ENCODE measurements around the gene FBXO47.
"Not testable (repeated sequence)": the region's sequence is repeated elsewhere in the genome, so short reads cannot be mapped to it uniquely, and the experiment has no call there.

FBXO47 gene

DNA sequence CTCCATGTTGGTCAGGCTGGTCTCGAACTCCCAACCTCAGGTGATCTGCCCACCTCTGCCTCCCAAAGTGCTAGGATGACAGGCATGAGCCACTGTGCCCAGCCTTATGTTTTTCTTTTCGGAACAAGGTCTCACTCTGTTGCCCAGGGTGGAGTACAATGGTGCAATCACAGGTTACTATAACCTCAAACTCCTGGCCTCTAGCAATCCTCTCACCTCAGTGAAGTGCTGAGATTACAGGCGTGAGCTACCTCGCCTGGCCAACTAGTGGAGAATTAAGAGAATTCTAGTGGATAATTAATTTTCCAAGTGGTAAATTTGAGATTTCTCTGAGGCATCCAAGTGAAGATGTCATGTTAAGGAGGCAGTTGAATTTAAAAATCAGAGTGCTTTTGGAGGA is 2.9 kb upstream of the FBXO47 start:
- Histone ChIP-seq H3K27me3 (ENCODE audit: control insufficient read depth, insufficient read depth, low read length) (no peaks in the 10 kb centered on the region), H3K4me3 (ENCODE audit: low read depth, low read length) (no peak overlapping the region), H3K36me3 (ENCODE audit: control insufficient read depth, insufficient read depth, low read length) (no peaks in the 10 kb centered on the region), H3K4me1 (ENCODE audit: control insufficient read depth, insufficient read depth, low read length) (peaks cover 8% of the 10 kb centered on the region), H3K9me3 (ENCODE audit: control insufficient read depth, insufficient read depth, low read length) (no peaks in the 10 kb centered on the region), H3K9ac (ENCODE audit: low read depth, low read length) (no peak overlapping the region)

DNA sequence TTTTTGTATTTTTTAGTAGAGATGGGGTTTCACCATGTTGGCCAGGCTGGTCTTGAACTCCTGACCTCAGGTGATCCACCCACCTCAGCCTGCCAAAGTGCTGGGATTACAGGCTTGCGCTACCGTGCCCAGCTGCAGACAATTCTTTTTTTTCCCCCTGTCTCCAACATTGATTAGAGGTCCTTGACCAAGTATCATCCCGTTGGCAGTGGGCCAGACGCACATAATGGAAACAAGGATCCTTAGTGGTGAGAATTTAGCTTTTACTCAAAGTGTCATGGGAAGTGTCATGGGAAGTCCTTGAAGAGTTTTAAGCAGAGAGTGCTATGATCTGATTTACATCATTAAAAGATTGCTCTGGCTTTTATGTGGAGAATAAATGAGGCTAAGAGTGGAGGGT is 2.1 kb upstream of the FBXO47 start:
- no peaks in the 10 kb centered on the region for H3K36me3 ChIP-seq (ENCODE audit: control insufficient read depth, insufficient read depth, low read length)
- no peak overlapping the region for H3K9ac ChIP-seq (ENCODE audit: low read depth, low read length)
- no peaks in the 10 kb centered on the region for H3K27me3 ChIP-seq (ENCODE audit: control insufficient read depth, insufficient read depth, low read length)
- H3K9me3 ChIP-seq (ENCODE audit: control insufficient read depth, insufficient read depth, low read length) = no peaks in the 10 kb centered on the region
- H3K4me3 ChIP-seq (ENCODE audit: low read depth, low read length) = no peak overlapping the region
- H3K4me1 ChIP-seq (ENCODE audit: control insufficient read depth, insufficient read depth, low read length) = peaks cover 8% of the 10 kb centered on the region

DNA sequence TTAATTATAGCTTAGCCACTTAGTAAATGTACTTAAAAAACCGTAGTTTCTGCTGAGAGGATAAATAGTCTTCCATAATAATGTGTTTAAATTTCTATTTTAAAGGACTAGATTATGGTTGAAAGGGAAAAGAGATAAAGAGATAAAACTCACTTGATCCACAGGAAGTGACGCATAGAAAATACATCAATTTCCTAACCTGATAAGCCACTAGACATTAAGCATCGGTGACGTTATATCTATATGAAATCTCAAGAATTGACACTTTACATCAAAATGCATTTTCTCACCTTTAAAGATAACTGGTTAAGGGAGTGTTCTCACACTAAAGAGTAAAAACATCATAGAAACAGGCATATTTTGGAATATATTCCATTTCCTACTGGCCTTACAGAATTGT is 5.8 kb downstream of the FBXO47 start:
- Histone ChIP-seq H3K4me1 (ENCODE audit: control insufficient read depth, insufficient read depth, low read length) (no peaks in the 10 kb centered on the region), H3K4me3 (ENCODE audit: low read depth, low read length) (no peak overlapping the region), H3K36me3 (ENCODE audit: control insufficient read depth, insufficient read depth, low read length) (no peaks in the 10 kb centered on the region), H3K9ac (ENCODE audit: low read depth, low read length) (no peak overlapping the region), H3K9me3 (ENCODE audit: control insufficient read depth, insufficient read depth, low read length) (no peaks in the 10 kb centered on the region), H3K27me3 (ENCODE audit: control insufficient read depth, insufficient read depth, low read length) (no peaks in the 10 kb centered on the region)

DNA sequence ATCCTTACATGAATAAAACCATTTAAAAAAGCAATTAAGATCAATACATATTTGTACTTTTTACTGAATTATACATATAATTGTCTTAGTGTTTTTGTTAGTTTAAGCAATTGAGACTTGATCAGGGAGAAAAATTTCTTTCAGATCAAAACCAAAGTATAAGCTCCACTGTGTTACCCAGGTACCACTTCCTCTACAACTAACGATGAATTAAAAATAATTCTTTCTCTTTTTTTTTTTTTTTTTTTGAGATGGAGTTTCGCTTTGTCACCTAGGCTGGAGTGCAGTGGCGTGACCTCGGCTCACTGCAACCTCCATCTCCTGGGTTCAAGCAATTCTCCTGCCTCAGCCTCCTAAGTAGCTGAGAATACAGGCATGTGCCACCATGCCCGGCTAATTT is 6.8 kb downstream of the FBXO47 start:
- Histone ChIP-seq H3K27me3 (ENCODE audit: control insufficient read depth, insufficient read depth, low read length) (no peaks in the 10 kb centered on the region), H3K9me3 (ENCODE audit: control insufficient read depth, insufficient read depth, low read length) (no peaks in the 10 kb centered on the region), H3K4me3 (ENCODE audit: low read depth, low read length) (no peak overlapping the region), H3K9ac (ENCODE audit: low read depth, low read length) (no peak overlapping the region), H3K4me1 (ENCODE audit: control insufficient read depth, insufficient read depth, low read length) (no peaks in the 10 kb centered on the region), H3K36me3 (ENCODE audit: control insufficient read depth, insufficient read depth, low read length) (no peaks in the 10 kb centered on the region)

- Histone ChIP-seq H3K4me3 (ENCODE audit: low read depth, low read length) (no peak overlapping the region), H3K9me3 (ENCODE audit: control insufficient read depth, insufficient read depth, low read length) (no peaks in the 10 kb centered on the region)
Measured at GRCh38 chr17:38959508-38959907, 7.7 kb downstream of the FBXO47 start.

DNA sequence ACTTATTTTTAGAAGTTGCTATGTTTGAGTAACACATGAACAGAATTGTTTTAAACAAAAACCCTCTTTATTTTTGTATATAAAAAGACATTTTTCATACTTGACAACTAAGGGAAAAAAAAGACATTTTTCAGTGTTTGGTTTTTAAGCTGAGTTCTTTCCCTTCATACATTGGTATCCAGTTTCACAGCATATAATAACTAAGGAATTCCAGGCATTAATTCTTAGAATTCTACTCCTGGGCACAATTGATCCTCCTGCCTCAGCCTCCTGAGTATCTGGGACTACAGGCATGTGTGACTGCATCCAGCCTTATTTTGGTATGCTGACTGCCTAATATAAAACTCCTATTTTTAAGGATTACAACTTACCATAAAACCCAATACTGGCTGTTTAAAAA is 8.4 kb downstream of the FBXO47 start:
- no peak overlapping the region for H3K4me3 ChIP-seq (ENCODE audit: low read depth, low read length)

More at GRCh38 chr17:38959508-38959907, 7.7 kb downstream of the FBXO47 start:
- no peak overlapping the region for H3K9ac ChIP-seq (ENCODE audit: low read depth, low read length)
- H3K4me1 ChIP-seq (ENCODE audit: control insufficient read depth, insufficient read depth, low read length) = no peaks in the 10 kb centered on the region
- no peaks in the 10 kb centered on the region for H3K27me3 ChIP-seq (ENCODE audit: control insufficient read depth, insufficient read depth, low read length)
- no peaks in the 10 kb centered on the region for H3K36me3 ChIP-seq (ENCODE audit: control insufficient read depth, insufficient read depth, low read length)

DNA sequence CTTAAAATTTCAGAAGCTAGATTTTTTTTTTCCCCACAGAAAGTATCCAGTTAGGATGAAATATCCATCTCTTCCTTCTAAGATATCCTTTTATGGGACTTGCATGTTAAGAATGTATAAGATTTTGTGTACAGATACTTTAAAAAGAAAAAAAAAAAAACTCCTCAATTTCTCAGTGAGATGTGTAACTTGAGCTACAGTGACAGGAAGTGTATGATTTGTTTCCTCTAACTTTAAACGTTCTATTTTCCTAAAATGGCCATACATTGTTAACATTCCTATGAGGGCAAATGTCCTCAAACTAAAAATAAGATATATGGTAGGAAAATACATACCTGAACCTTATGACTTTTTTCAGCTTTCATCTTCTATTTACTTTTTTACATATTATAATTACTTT is 8.9 kb downstream of the FBXO47 start:
- H3K36me3 ChIP-seq (ENCODE audit: control insufficient read depth, insufficient read depth, low read length) = no peaks in the 10 kb centered on the region
- H3K4me3 ChIP-seq (ENCODE audit: low read depth, low read length) = no peak overlapping the region
- no peaks in the 10 kb centered on the region for H3K27me3 ChIP-seq (ENCODE audit: control insufficient read depth, insufficient read depth, low read length)
- H3K9me3 ChIP-seq (ENCODE audit: control insufficient read depth, insufficient read depth, low read length) = no peaks in the 10 kb centered on the region
- no peaks in the 10 kb centered on the region for H3K4me1 ChIP-seq (ENCODE audit: control insufficient read depth, insufficient read depth, low read length)
- no peak overlapping the region for H3K9ac ChIP-seq (ENCODE audit: low read depth, low read length)

More for the DNA sequence above, 8.4 kb downstream of the FBXO47 start:
- Histone ChIP-seq H3K27me3 (ENCODE audit: control insufficient read depth, insufficient read depth, low read length) (no peaks in the 10 kb centered on the region), H3K9me3 (ENCODE audit: control insufficient read depth, insufficient read depth, low read length) (no peaks in the 10 kb centered on the region), H3K36me3 (ENCODE audit: control insufficient read depth, insufficient read depth, low read length) (no peaks in the 10 kb centered on the region), H3K9ac (ENCODE audit: low read depth, low read length) (no peak overlapping the region), H3K4me1 (ENCODE audit: control insufficient read depth, insufficient read depth, low read length) (no peaks in the 10 kb centered on the region)

DNA sequence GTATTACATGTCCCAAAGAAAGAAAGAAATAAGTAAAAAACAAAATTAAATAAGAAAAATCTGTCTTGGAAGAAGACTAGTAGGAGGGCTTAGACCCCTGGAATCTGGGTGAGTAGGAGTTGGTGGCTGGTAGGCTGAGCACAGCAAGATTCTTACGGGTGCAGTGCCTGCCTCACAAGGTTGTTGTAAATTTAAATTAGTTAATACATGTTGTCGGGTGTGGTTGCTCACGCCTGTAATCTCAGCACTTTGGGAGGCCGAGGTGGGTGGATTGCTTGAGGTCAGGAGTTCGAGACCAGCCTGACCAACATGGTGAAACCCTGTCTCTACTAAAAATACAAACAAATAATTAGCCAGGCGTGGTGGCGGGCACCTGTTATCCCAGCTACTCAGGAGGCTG is 13.4 kb downstream of the FBXO47 start:
- not testable (repeated sequence) for H3K4me3 ChIP-seq (ENCODE audit: low read depth, low read length); H3K4me1 ChIP-seq (ENCODE audit: control insufficient read depth, insufficient read depth, low read length)

DNA sequence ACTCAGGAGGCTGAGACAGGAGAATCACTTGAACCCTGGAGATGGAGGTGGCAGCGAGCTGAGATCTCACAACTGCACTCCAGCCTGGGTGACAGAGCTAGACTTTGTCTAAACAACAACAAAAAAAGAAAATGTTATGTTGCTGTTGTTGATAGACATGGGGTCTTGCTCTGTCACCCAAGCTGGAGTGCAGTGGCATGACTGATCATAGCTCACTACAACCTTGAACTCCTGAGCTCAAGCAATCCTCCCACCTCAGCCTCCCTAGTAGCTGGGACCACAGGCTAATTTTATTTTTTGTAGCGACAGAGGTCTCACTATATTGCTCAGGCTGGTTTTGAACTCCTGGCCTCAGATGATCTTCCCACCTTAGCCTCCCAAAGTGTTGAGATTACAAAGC is 20.0 kb downstream of the FBXO47 start:
- H3K4me1 ChIP-seq (ENCODE audit: control insufficient read depth, insufficient read depth, low read length) = no peaks in the 10 kb centered on the region
- no peaks in the 10 kb centered on the region for H3K36me3 ChIP-seq (ENCODE audit: control insufficient read depth, insufficient read depth, low read length)
- no peak overlapping the region for H3K9ac ChIP-seq (ENCODE audit: low read depth, low read length)

More for the DNA sequence above, 13.4 kb downstream of the FBXO47 start:
- H3K27me3 ChIP-seq (ENCODE audit: control insufficient read depth, insufficient read depth, low read length); H3K9ac ChIP-seq (ENCODE audit: low read depth, low read length); H3K36me3 ChIP-seq (ENCODE audit: control insufficient read depth, insufficient read depth, low read length); H3K9me3 ChIP-seq (ENCODE audit: control insufficient read depth, insufficient read depth, low read length): not testable (repeated sequence)

GRCh38 chr17:38943607-38944006 is 23.6 kb downstream of the FBXO47 start:
- no peaks in the 10 kb centered on the region for H3K27me3 ChIP-seq (ENCODE audit: control insufficient read depth, insufficient read depth, low read length)
- H3K4me1 ChIP-seq (ENCODE audit: control insufficient read depth, insufficient read depth, low read length) = no peaks in the 10 kb centered on the region
- no peak overlapping the region for H3K4me3 ChIP-seq (ENCODE audit: low read depth, low read length)
- no peaks in the 10 kb centered on the region for H3K36me3 ChIP-seq (ENCODE audit: control insufficient read depth, insufficient read depth, low read length)
- H3K9ac ChIP-seq (ENCODE audit: low read depth, low read length) = no peak overlapping the region
- no peaks in the 10 kb centered on the region for H3K9me3 ChIP-seq (ENCODE audit: control insufficient read depth, insufficient read depth, low read length)

More for the DNA sequence above, 20.0 kb downstream of the FBXO47 start:
- Histone ChIP-seq H3K27me3 (ENCODE audit: control insufficient read depth, insufficient read depth, low read length) (no peaks in the 10 kb centered on the region), H3K9me3 (ENCODE audit: control insufficient read depth, insufficient read depth, low read length) (no peaks in the 10 kb centered on the region), H3K4me3 (ENCODE audit: low read depth, low read length) (no peak overlapping the region)

DNA sequence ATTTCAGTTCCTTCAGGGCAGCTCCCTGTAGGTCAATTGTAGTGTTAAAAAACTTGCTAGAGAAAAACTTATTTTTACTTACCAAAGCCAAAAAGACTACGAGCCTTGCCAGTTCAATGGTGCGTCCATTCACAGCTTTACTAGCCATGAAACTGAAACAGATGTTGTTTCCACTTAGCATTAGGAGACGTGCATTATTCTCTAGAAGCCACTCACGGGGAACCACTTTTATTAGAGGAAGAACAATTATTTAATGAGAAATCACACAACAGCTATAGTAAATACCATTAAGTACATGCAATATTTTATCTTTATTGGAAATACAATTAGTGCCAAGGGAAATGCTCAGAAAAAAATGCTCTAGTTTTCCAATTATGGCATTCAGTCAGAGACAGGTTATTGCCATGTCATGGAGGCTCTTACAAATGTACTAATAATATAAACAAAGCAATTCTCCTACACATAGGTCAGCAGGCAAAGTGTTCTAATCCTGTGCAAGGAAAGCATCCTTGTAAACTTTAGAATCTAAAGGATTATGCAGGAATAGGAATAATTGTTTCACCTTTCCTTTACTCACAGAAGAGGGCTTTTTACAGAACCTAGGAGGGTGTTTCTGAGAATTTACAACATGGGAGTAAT is 24.4 kb downstream of the FBXO47 start:
- Histone ChIP-seq H3K27me3 (ENCODE audit: control insufficient read depth, insufficient read depth, low read length) (no peaks in the 10 kb centered on the region), H3K4me3 (ENCODE audit: low read depth, low read length) (no peak overlapping the region), H3K9ac (ENCODE audit: low read depth, low read length) (no peak overlapping the region), H3K9me3 (ENCODE audit: control insufficient read depth, insufficient read depth, low read length) (no peaks in the 10 kb centered on the region), H3K4me1 (ENCODE audit: control insufficient read depth, insufficient read depth, low read length) (no peaks in the 10 kb centered on the region), H3K36me3 (ENCODE audit: control insufficient read depth, insufficient read depth, low read length) (no peaks in the 10 kb centered on the region)

DNA sequence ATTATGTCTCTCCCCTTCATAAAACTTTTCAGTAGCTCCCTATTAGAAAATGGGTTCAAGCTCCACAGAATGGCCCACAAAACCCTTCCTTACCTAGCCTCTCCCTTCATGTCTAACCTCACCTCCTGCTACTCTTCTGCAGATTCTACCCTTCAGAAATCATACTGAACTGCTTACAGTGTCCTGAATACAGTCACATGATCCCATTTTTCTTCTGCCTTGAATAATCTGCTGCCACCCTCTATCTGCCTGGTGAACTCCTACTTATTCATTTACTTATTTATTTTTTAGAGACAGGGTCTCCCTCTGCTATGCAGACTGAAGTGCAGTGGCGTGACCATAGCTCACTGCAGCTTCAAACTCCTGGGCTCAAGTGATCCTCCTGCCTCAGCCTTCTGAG is 26.8 kb downstream of the FBXO47 start:
- H3K36me3 ChIP-seq (ENCODE audit: control insufficient read depth, insufficient read depth, low read length) = no peaks in the 10 kb centered on the region
- no peaks in the 10 kb centered on the region for H3K9me3 ChIP-seq (ENCODE audit: control insufficient read depth, insufficient read depth, low read length)
- H3K4me1 ChIP-seq (ENCODE audit: control insufficient read depth, insufficient read depth, low read length) = no peaks in the 10 kb centered on the region
- H3K27me3 ChIP-seq (ENCODE audit: control insufficient read depth, insufficient read depth, low read length) = no peaks in the 10 kb centered on the region
- H3K9ac ChIP-seq (ENCODE audit: low read depth, low read length) = no peak overlapping the region
- no peak overlapping the region for H3K4me3 ChIP-seq (ENCODE audit: low read depth, low read length)
